HEK293 (cell line): ENCODE measurements around the gene COL19A1.

Experiments used
- CTCF ChIA-PET: fragments of 350-600 bp; formaldehyde crosslinking; extraction: SDS; loops from one replicate; lab custom pipeline; 2021; ENCODE audit warnings: antibody characterized with exemption; lab: Yijun Ruan, JAX
- POLR2A ChIA-PET: fragments of 300-600 bp; formaldehyde crosslinking; extraction: SDS; loops from one replicate; lab custom pipeline; 2020; ENCODE audit warnings: antibody characterized with exemption, inconsistent platforms; lab: Yijun Ruan, JAX
- H3K27ac ChIP-seq: fragments of 200-500 bp; sonication (Bioruptor generic); 2 replicates; pipeline ENCODE4 v1.5.1; 2014; ENCODE audit warnings: low read depth, low read length, control low read depth, inconsistent platforms; ENCODE audit errors: extremely low read depth
- H3K36me3 ChIP-seq, 2 experiments: fragments of 200-500 bp in 1 of 2; sonication (Bioruptor generic) in 1 of 2; 1 replicate in 1 of 2; 2 replicates in 1 of 2; pipeline ENCODE4 v1.5.1; 2014 to 2017; ENCODE audit warnings: inconsistent platforms in 2 of 2, low read length in 2 of 2; ENCODE audit not compliant: control insufficient read depth in 2 of 2, insufficient read depth in 1 of 2
- H3K4me1 ChIP-seq: fragments of 200-500 bp; sonication (Bioruptor generic); 2 replicates; pipeline ENCODE4 v1.5.1; 2014; ENCODE audit warnings: mild to moderate bottlenecking, low read length, inconsistent platforms; ENCODE audit not compliant: control insufficient read depth, insufficient read depth
- H3K4me3 ChIP-seq: 2 replicates; pipeline ENCODE4 v1.5.1; 2011; ENCODE audit warnings: low read depth, mild to moderate bottlenecking, control low read depth, low read length, moderate library complexity
- H3K9me3 ChIP-seq: fragments of 200-500 bp; sonication (Bioruptor generic); 2 replicates; pipeline ENCODE4 v1.5.1; 2014; ENCODE audit warnings: low read depth, low read length, inconsistent platforms; ENCODE audit not compliant: control insufficient read depth, insufficient read depth
- BCL11A ChIP-seq: fragments of 450-650 bp; formaldehyde crosslinking; IDR thresholded peaks from 2 replicates; pipeline ENCODE4 v1.5.1; 2016; ENCODE audit warnings: low read depth, missing biosample characterization, missing genetic modification characterization
- GLIS2 ChIP-seq: fragments of 450-650 bp; formaldehyde crosslinking; IDR thresholded peaks from 2 replicates; pipeline ENCODE4 v1.5.1; 2016; ENCODE audit warnings: missing biosample characterization, missing genetic modification characterization
- KLF1 ChIP-seq: fragments of 450-650 bp; formaldehyde crosslinking; IDR thresholded peaks from 2 replicates; pipeline ENCODE4 v1.5.1; 2016; ENCODE audit warnings: missing biosample characterization, missing genetic modification characterization
- OSR2 ChIP-seq: fragments of 450-650 bp; formaldehyde crosslinking; IDR thresholded peaks from 2 replicates; pipeline ENCODE4 v1.5.1; 2016; ENCODE audit warnings: missing biosample characterization, missing genetic modification characterization
- OVOL3 ChIP-seq: fragments of 450-650 bp; formaldehyde crosslinking; IDR thresholded peaks from 2 replicates; pipeline ENCODE4 v1.5.1; 2016; ENCODE audit warnings: missing biosample characterization, missing genetic modification characterization
- ZFP3 ChIP-seq: fragments of 450-650 bp; formaldehyde crosslinking; IDR thresholded peaks from 2 replicates; pipeline ENCODE4 v1.5.1; 2016; ENCODE audit warnings: low read depth, missing biosample characterization, missing genetic modification characterization
- ZNF155 ChIP-seq: fragments of 450-650 bp; formaldehyde crosslinking; IDR thresholded peaks from 2 replicates; pipeline ENCODE4 v1.5.1; 2016; ENCODE audit warnings: missing biosample characterization, missing genetic modification characterization
- ZNF157 ChIP-seq: fragments of 450-650 bp; formaldehyde crosslinking; IDR thresholded peaks from 2 replicates; pipeline ENCODE4 v1.5.1; 2016; ENCODE audit warnings: missing biosample characterization, missing genetic modification characterization
- ZNF37A ChIP-seq: fragments of 450-650 bp; IDR thresholded peaks from 2 replicates; pipeline ENCODE4 v1.5.1; 2018; ENCODE audit warnings: missing biosample characterization, missing genetic modification characterization
- ZNF391 ChIP-seq: fragments of 450-650 bp; formaldehyde crosslinking; IDR thresholded peaks from 2 replicates; pipeline ENCODE4 v1.5.1; 2016; ENCODE audit warnings: low read depth, missing biosample characterization, missing genetic modification characterization, borderline replicate concordance
- ZNF529 ChIP-seq: fragments of 450-650 bp; formaldehyde crosslinking; IDR thresholded peaks from 2 replicates; pipeline ENCODE4 v1.5.1; 2017; ENCODE audit warnings: missing genetic modification characterization, missing biosample characterization; ENCODE audit not compliant: insufficient replicate concordance
- ZNF549 ChIP-seq: fragments of 450-650 bp; IDR thresholded peaks from 2 replicates; pipeline ENCODE4 v1.5.1; 2018; ENCODE audit warnings: missing biosample characterization, missing genetic modification characterization, mild to moderate bottlenecking, inconsistent platforms, moderate library complexity
- ZNF555 ChIP-seq: fragments of 450-650 bp; formaldehyde crosslinking; conservative IDR thresholded peaks from 2 replicates; pipeline ENCODE4 v1.5.1; 2017; ENCODE audit warnings: missing biosample characterization, mild to moderate bottlenecking, missing genetic modification characterization, inconsistent platforms
- ZNF610 ChIP-seq: fragments of 450-650 bp; formaldehyde crosslinking; IDR thresholded peaks from 2 replicates; pipeline ENCODE4 v1.5.1; 2016; ENCODE audit warnings: missing biosample characterization, missing genetic modification characterization, borderline replicate concordance
- ZNF843 ChIP-seq: fragments of 450-650 bp; formaldehyde crosslinking; IDR thresholded peaks from 2 replicates; pipeline ENCODE4 v1.5.1; 2016; ENCODE audit warnings: missing biosample characterization, missing genetic modification characterization
- TF ChIP-seq, protein P1 (sequence below): fragments of 450-650 bp; formaldehyde crosslinking; conservative IDR thresholded peaks from 2 replicates; pipeline ENCODE4 v1.5.1; 2016; ENCODE audit warnings: low read depth, missing biosample characterization, missing genetic modification characterization
- TF ChIP-seq, protein P2 (sequence below): fragments of 450-650 bp; formaldehyde crosslinking; IDR thresholded peaks from 2 replicates; pipeline ENCODE4; 2016; ENCODE audit warnings: missing biosample characterization, missing genetic modification characterization
- TF ChIP-seq, protein P3 (sequence below): fragments of 450-650 bp; IDR thresholded peaks from 2 replicates; pipeline ENCODE4 v1.5.1; 2018; ENCODE audit warnings: missing biosample characterization, missing genetic modification characterization
- TF ChIP-seq, protein P4 (sequence below): fragments of 450-650 bp; formaldehyde crosslinking; conservative IDR thresholded peaks from 2 replicates; pipeline ENCODE4 v1.5.1; 2016; ENCODE audit warnings: low read depth, missing biosample characterization, missing genetic modification characterization
- TF ChIP-seq, protein P5 (sequence below): fragments of 450-650 bp; formaldehyde crosslinking; IDR thresholded peaks from 2 replicates; pipeline ENCODE4 v1.5.1; 2016; ENCODE audit warnings: missing biosample characterization, missing genetic modification characterization
- TF ChIP-seq, protein P6 (sequence below): fragments of 450-650 bp; formaldehyde crosslinking; IDR thresholded peaks from 2 replicates; pipeline ENCODE4 v1.5.1; 2017; ENCODE audit warnings: missing biosample characterization, missing genetic modification characterization

Gene COL19A1

DNA sequence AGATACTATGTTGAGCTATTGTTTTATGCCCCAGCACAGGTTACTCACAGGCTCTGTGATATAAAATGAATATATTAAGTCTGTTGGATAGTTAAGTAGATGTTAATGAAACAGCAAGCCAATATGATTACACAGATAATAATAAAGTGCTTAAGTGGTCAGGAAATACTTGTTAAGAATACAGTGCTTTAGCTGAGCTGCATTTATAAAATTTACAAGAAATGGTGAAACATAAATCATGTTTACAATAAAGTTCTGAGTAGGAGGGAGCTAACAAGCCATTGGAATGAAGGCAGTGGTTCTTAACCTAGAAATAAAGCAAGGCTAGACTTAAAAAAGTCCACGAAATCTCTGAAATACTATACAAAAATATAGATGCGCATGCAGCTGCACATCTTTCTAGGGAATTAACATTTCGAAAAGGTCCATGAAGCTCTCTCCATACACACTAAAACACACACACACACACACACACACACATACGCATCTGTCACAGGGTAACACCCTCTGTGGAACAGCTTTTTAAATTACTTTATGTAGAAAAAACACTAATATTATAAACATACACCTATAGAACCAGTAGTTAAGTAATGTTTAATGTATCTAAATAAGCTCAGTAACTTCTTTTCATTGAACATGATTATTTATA is 349.2 kb downstream of the COL19A1 start (continued):
- TF ChIP-seq, protein P1, sequence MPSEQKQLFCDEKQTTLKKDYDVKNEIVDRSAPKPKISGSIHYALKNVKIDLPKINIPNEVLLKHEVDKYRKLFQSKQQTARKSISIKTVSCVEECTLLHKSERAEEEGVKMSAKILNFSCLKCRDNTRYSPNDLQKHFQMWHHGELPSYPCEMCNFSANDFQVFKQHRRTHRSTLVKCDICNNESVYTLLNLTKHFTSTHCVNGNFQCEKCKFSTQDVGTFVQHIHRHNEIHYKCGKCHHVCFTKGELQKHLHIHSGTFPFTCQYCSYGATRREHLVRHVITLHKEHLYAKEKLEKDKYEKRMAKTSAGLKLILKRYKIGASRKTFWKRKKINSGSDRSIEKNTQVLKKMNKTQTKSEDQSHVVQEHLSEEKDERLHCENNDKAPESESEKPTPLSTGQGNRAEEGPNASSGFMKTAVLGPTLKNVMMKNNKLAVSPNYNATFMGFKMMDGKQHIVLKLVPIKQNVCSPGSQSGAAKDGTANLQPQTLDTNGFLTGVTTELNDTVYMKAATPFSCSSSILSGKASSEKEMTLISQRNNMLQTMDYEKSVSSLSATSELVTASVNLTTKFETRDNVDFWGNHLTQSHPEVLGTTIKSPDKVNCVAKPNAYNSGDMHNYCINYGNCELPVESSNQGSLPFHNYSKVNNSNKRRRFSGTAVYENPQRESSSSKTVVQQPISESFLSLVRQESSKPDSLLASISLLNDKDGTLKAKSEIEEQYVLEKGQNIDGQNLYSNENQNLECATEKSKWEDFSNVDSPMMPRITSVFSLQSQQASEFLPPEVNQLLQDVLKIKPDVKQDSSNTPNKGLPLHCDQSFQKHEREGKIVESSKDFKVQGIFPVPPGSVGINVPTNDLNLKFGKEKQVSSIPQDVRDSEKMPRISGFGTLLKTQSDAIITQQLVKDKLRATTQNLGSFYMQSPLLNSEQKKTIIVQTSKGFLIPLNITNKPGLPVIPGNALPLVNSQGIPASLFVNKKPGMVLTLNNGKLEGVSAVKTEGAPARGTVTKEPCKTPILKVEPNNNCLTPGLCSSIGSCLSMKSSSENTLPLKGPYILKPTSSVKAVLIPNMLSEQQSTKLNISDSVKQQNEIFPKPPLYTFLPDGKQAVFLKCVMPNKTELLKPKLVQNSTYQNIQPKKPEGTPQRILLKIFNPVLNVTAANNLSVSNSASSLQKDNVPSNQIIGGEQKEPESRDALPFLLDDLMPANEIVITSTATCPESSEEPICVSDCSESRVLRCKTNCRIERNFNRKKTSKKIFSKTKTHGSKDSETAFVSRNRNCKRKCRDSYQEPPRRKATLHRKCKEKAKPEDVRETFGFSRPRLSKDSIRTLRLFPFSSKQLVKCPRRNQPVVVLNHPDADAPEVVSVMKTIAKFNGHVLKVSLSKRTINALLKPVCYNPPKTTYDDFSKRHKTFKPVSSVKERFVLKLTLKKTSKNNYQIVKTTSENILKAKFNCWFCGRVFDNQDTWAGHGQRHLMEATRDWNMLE (tag by site-specific recombination) = no peak
- no peak for TF ChIP-seq ZNF555
- no peak for TF ChIP-seq OVOL3
- TF ChIP-seq GLIS2 (tag by site-specific recombination) = no peak
- TF ChIP-seq, protein P2, sequence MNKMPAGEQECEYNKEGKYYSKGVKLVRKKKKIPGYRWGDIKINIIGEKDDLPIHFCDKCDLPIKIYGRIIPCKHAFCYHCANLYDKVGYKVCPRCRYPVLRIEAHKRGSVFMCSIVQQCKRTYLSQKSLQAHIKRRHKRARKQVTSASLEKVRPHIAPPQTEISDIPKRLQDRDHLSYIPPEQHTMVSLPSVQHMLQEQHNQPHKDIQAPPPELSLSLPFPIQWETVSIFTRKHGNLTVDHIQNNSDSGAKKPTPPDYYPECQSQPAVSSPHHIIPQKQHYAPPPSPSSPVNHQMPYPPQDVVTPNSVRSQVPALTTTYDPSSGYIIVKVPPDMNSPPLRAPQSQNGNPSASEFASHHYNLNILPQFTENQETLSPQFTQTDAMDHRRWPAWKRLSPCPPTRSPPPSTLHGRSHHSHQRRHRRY (tag by site-specific recombination) = no peak
- TF ChIP-seq, protein P3, sequence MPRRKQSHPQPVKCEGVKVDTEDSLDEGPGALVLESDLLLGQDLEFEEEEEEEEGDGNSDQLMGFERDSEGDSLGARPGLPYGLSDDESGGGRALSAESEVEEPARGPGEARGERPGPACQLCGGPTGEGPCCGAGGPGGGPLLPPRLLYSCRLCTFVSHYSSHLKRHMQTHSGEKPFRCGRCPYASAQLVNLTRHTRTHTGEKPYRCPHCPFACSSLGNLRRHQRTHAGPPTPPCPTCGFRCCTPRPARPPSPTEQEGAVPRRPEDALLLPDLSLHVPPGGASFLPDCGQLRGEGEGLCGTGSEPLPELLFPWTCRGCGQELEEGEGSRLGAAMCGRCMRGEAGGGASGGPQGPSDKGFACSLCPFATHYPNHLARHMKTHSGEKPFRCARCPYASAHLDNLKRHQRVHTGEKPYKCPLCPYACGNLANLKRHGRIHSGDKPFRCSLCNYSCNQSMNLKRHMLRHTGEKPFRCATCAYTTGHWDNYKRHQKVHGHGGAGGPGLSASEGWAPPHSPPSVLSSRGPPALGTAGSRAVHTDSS (tag by site-specific recombination) = no peak
- TF ChIP-seq, all 188 proteins: peak for 0

DNA sequence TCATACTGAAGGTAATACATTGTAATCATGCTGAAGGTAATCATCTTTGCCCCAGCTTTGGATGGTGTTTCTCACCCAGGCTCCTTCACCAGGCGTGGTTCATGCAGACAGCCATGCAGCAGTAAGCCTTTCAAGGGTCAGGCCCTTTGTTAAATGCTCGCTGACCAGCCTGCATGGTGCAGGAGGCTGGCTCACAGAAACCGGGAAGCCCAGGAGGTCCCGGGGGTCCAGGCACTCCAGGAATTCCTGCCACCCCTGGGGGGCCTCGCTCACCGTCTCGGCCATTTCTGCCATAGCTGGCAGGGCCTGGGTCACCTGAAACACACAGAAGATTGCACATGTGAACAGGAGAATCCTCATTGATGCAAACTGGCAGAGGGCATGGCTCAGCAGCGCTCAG is 350.4 kb downstream of the COL19A1 start:
- no peaks in the 10 kb centered on the region for H3K4me1 ChIP-seq
- no peaks in the 10 kb centered on the region for H3K36me3 ChIP-seq
- ChIA-PET POLR2A (no interaction called here), CTCF (interaction anchor here (0.5 to 3.3 kb wide), 3 partner anchors 93 to 843 kb away, joined by 3 to 11 read pairs (median 3); no protein-coding TSS in a partner anchor)
- H3K27ac ChIP-seq = no peak overlapping the region
- H3K9me3 ChIP-seq = no peaks in the 10 kb centered on the region
- H3K4me3 ChIP-seq = no peak overlapping the region
- TF ChIP-seq, protein P4, sequence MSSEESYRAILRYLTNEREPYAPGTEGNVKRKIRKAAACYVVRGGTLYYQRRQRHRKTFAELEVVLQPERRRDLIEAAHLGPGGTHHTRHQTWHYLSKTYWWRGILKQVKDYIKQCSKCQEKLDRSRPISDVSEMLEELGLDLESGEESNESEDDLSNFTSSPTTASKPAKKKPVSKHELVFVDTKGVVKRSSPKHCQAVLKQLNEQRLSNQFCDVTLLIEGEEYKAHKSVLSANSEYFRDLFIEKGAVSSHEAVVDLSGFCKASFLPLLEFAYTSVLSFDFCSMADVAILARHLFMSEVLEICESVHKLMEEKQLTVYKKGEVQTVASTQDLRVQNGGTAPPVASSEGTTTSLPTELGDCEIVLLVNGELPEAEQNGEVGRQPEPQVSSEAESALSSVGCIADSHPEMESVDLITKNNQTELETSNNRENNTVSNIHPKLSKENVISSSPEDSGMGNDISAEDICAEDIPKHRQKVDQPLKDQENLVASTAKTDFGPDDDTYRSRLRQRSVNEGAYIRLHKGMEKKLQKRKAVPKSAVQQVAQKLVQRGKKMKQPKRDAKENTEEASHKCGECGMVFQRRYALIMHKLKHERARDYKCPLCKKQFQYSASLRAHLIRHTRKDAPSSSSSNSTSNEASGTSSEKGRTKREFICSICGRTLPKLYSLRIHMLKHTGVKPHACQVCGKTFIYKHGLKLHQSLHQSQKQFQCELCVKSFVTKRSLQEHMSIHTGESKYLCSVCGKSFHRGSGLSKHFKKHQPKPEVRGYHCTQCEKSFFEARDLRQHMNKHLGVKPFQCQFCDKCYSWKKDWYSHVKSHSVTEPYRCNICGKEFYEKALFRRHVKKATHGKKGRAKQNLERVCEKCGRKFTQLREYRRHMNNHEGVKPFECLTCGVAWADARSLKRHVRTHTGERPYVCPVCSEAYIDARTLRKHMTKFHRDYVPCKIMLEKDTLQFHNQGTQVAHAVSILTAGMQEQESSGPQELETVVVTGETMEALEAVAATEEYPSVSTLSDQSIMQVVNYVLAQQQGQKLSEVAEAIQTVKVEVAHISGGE (tag by site-specific recombination) = no peak
- no peak for TF ChIP-seq ZNF157 (tag by site-specific recombination)
- TF ChIP-seq BCL11A (tag by site-specific recombination) = no peak
- no peak for TF ChIP-seq KLF1 (tag by site-specific recombination)
- no peak for TF ChIP-seq ZNF37A
- TF ChIP-seq ZNF610 (tag by site-specific recombination) = no peak
- TF ChIP-seq ZNF843 = no peak
- TF ChIP-seq OSR2 (tag by site-specific recombination) = no peak
- TF ChIP-seq ZNF529 = no peak
- TF ChIP-seq, protein P5, sequence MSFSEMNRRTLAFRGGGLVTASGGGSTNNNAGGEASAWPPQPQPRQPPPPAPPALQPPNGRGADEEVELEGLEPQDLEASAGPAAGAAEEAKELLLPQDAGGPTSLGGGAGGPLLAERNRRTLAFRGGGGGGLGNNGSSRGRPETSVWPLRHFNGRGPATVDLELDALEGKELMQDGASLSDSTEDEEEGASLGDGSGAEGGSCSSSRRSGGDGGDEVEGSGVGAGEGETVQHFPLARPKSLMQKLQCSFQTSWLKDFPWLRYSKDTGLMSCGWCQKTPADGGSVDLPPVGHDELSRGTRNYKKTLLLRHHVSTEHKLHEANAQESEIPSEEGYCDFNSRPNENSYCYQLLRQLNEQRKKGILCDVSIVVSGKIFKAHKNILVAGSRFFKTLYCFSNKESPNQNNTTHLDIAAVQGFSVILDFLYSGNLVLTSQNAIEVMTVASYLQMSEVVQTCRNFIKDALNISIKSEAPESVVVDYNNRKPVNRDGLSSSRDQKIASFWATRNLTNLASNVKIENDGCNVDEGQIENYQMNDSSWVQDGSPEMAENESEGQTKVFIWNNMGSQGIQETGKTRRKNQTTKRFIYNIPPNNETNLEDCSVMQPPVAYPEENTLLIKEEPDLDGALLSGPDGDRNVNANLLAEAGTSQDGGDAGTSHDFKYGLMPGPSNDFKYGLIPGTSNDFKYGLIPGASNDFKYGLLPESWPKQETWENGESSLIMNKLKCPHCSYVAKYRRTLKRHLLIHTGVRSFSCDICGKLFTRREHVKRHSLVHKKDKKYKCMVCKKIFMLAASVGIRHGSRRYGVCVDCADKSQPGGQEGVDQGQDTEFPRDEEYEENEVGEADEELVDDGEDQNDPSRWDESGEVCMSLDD = no peak
- TF ChIP-seq, protein P6, sequence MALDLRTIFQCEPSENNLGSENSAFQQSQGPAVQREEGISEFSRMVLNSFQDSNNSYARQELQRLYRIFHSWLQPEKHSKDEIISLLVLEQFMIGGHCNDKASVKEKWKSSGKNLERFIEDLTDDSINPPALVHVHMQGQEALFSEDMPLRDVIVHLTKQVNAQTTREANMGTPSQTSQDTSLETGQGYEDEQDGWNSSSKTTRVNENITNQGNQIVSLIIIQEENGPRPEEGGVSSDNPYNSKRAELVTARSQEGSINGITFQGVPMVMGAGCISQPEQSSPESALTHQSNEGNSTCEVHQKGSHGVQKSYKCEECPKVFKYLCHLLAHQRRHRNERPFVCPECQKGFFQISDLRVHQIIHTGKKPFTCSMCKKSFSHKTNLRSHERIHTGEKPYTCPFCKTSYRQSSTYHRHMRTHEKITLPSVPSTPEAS (tag by site-specific recombination) = no peak
- no peak for TF ChIP-seq ZNF391 (tag by site-specific recombination)
- no peak for TF ChIP-seq ZNF549 (tag by site-specific recombination)
- no peak for TF ChIP-seq ZNF155 (tag by site-specific recombination)
- no peak for TF ChIP-seq ZFP3 (tag by site-specific recombination)
